Parathyroid adenoma (tissue), 2 donors: ENCODE measurements around the gene ABHD16B.

Experiments used
- H2AFZ ChIP-seq: fragments of 300-600 bp; sonication (generic); one replicate; pipeline ENCODE4 v1.7.0; 2017; ENCODE audit warnings: antibody characterized with exemption, mild to moderate bottlenecking
- H3K27ac ChIP-seq: fragments of 300-600 bp; sonication (generic); one replicate; pipeline ENCODE4 v1.7.0; 2017
- H3K27me3 ChIP-seq: fragments of 300-600 bp; sonication (generic); one replicate; pipeline ENCODE4 v1.7.0; 2017; ENCODE audit warnings: low read length; ENCODE audit not compliant: control insufficient read depth, insufficient read depth
- H3K36me3 ChIP-seq: fragments of 300-600 bp; sonication (generic); one replicate; pipeline ENCODE4 v1.7.0; 2017; ENCODE audit warnings: low read length; ENCODE audit not compliant: control insufficient read depth, insufficient read depth
- H3K4me1 ChIP-seq: fragments of 300-600 bp; sonication (generic); one replicate; pipeline ENCODE4 v1.7.0; 2017; ENCODE audit warnings: control low read depth
- H3K4me2 ChIP-seq: fragments of 300-600 bp; sonication (generic); one replicate; pipeline ENCODE4 v1.7.0; 2017; ENCODE audit warnings: low read length
- H3K4me3 ChIP-seq: fragments of 300-600 bp; sonication (generic); one replicate; pipeline ENCODE4 v1.7.0; 2017; ENCODE audit warnings: low read depth, low read length
- H3K79me2 ChIP-seq: fragments of 300-600 bp; sonication (generic); one replicate; pipeline ENCODE4 v1.7.0; 2017; ENCODE audit warnings: control low read depth
- H3K9ac ChIP-seq: fragments of 300-600 bp; sonication (generic); one replicate; pipeline ENCODE4 v1.7.0; 2017; ENCODE audit warnings: mild to moderate bottlenecking
- H3K9me3 ChIP-seq: fragments of 300-600 bp; sonication (generic); one replicate; pipeline ENCODE4 v1.7.0; 2017; ENCODE audit warnings: low read length; ENCODE audit not compliant: control insufficient read depth
- TF ChIP-seq, protein P1 (sequence below): fragments of 300-600 bp; sonication (generic); IDR thresholded peaks from one replicate; pipeline ENCODE4 v1.7.0; 2017; ENCODE audit warnings: antibody characterized with exemption, mild to moderate bottlenecking
- donor health status: primary hyperparathyroidism.

Gene ABHD16B

GRCh38 chr20:63861365-63861934 lies at the start of gene ABHD16B:
Gene ABHD16B (plus strand): TSS chr20:63861498. CDS start chr20:63861541, 43 bp downstream.
- TF ChIP-seq, protein P1, sequence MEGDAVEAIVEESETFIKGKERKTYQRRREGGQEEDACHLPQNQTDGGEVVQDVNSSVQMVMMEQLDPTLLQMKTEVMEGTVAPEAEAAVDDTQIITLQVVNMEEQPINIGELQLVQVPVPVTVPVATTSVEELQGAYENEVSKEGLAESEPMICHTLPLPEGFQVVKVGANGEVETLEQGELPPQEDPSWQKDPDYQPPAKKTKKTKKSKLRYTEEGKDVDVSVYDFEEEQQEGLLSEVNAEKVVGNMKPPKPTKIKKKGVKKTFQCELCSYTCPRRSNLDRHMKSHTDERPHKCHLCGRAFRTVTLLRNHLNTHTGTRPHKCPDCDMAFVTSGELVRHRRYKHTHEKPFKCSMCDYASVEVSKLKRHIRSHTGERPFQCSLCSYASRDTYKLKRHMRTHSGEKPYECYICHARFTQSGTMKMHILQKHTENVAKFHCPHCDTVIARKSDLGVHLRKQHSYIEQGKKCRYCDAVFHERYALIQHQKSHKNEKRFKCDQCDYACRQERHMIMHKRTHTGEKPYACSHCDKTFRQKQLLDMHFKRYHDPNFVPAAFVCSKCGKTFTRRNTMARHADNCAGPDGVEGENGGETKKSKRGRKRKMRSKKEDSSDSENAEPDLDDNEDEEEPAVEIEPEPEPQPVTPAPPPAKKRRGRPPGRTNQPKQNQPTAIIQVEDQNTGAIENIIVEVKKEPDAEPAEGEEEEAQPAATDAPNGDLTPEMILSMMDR: no peak
- H3K79me2 ChIP-seq: peaks cover 10% of the 10 kb centered on the region
- H3K4me3 ChIP-seq: no peak within 1 kb of the TSS
- H3K4me2 ChIP-seq: no peak within 1 kb of the TSS
- H2AFZ ChIP-seq: no peak within 1 kb of the TSS
- no peaks in the 10 kb centered on the region for H3K36me3 ChIP-seq
- H3K9me3 ChIP-seq: no peaks in the 10 kb centered on the region
- H3K9ac ChIP-seq: no peak within 1 kb of the TSS
- H3K27ac ChIP-seq: no peak within 1 kb of the TSS
- peaks cover 11% of the 10 kb centered on the region for H3K4me1 ChIP-seq
- no peaks in the 10 kb centered on the region for H3K27me3 ChIP-seq

- TF ChIP-seq, protein P1: no peak
- Histone ChIP-seq H2AFZ (no peak overlapping the region), H3K79me2 (peaks cover 44% of the 10 kb centered on the region), H3K9me3 (no peaks in the 10 kb centered on the region), H3K4me1 (no peaks in the 10 kb centered on the region), H3K27me3 (no peaks in the 10 kb centered on the region), H3K36me3 (no peaks in the 10 kb centered on the region), H3K4me2 (no peak overlapping the region), H3K27ac (no peak overlapping the region), H3K9ac (no peak overlapping the region), H3K4me3 (no peak overlapping the region)
These were observed 46.2 kb upstream of the ABHD16B start for GRCh38 chr20:63814891-63815614.

GRCh38 chr20:63815615-63816253 lies 45.6 kb upstream of the ABHD16B start:
- Histone ChIP-seq H3K9ac (no peak overlapping the region), H3K4me1 (no peaks in the 10 kb centered on the region), H3K36me3 (no peaks in the 10 kb centered on the region), H3K4me3 (no peak overlapping the region), H3K27me3 (no peaks in the 10 kb centered on the region), H3K79me2 (peaks cover 44% of the 10 kb centered on the region), H2AFZ (no peak overlapping the region), H3K9me3 (no peaks in the 10 kb centered on the region), H3K27ac (no peak overlapping the region), H3K4me2 (no peak overlapping the region)
- TF ChIP-seq, protein P1: no peak

DNA sequence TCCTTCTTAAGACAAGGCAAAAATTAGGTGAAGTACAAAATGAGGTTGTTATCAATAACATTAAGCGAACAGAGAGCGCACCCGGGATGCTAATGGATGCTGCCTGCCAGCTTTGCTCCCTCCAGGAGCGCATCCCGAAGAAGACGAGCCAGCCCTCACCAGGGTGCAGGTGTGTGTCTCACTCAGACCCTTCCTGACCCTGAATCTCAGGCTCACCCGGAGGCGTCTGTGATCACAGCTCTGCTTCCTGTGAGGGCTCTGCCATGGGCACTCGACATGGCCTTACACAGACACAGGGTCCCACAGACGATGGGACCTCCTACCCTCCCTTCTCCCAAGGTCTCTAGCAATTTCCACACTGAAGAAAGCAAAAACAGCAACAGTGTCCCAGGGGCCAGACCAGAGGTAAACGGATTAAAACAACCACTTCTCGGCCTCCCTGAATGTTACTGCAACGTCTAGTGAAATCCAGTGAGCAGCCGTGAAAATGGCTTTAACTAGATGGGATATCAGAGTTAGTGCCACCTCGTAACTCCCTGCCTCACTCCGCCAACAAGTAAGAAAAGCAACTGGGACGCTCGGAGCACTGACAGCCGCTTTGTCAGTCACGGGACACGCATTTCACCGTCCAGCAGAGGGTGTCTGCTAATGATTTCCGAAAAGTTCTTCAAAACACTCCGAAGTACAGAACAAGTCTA lies 41.9 kb upstream of the ABHD16B start:
- no peaks in the 10 kb centered on the region for H3K9me3 ChIP-seq
- no peak overlapping the region for H2AFZ ChIP-seq
- no peak overlapping the region for H3K27ac ChIP-seq
- peaks cover 49% of the 10 kb centered on the region for H3K79me2 ChIP-seq
- H3K4me2 ChIP-seq: no peak overlapping the region
- no peaks in the 10 kb centered on the region for H3K4me1 ChIP-seq
- no peak overlapping the region for H3K4me3 ChIP-seq
- H3K9ac ChIP-seq: no peak overlapping the region
- TF ChIP-seq, protein P1: no peak
- H3K27me3 ChIP-seq: no peaks in the 10 kb centered on the region
- H3K36me3 ChIP-seq: no peaks in the 10 kb centered on the region
